ENCODE results near the gene ZER1.

ZER1 gene

GRCh38 chr9:128706045-128706444 is 65.7 kb downstream of the ZER1 start:
- no peaks in the 10 kb centered on the region for H4K20me1 ChIP-seq (ENCODE audit: insufficient read depth, low read length)
- TF ChIP-seq CTCF (IDR thresholded peaks at IDR 0.05; ENCODE audit: low read length) (no peak), EZH2 (optimal IDR thresholded peaks at IDR 0.05; ENCODE audit: low read depth, low read length) (no peak), EZH2phosphoT487 (IDR thresholded peaks at IDR 0.05; ENCODE audit: low read length) (no peak)
- no peak overlapping the region for H2AFZ ChIP-seq (ENCODE audit: low read length)
- H3K27ac ChIP-seq (ENCODE audit: low read length) = no peak overlapping the region
- H3K27me3 ChIP-seq (replicated peaks; ENCODE audit: insufficient read depth, low read length) = no peaks in the 10 kb centered on the region
- no peak for DNase-seq
- no peak overlapping the region for H3K4me3 ChIP-seq (ENCODE audit: low read length)
- no peaks in the 10 kb centered on the region for H3K79me2 ChIP-seq (ENCODE audit: low read length)
- H3K9me2 ChIP-seq (replicated peaks; ENCODE audit: insufficient read depth, low read length) = no peaks in the 10 kb centered on the region
- H3F3A ChIP-seq (ENCODE audit: insufficient read depth, low read length) = no peaks in the 10 kb centered on the region
- H3K36me3 ChIP-seq (replicated peaks; ENCODE audit: insufficient read depth, low read length) = no peaks in the 10 kb centered on the region
- H3K4me1 ChIP-seq (ENCODE audit: low read length) = no peaks in the 10 kb centered on the region
- H3K9me3 ChIP-seq (replicated peaks; ENCODE audit: insufficient read depth, low read length) = no peaks in the 10 kb centered on the region
- H3K4me2 ChIP-seq (ENCODE audit: low read depth, low read length) = no peak overlapping the region
- H3K9ac ChIP-seq (ENCODE audit: low read length) = no peak overlapping the region

GRCh38 chr9:128705051-128705965 is 66.4 kb downstream of the ZER1 start:
- Histone ChIP-seq H3K9me2 (replicated peaks; ENCODE audit: insufficient read depth, low read length) (no peaks in the 10 kb centered on the region), H2AFZ (ENCODE audit: low read length) (no peak overlapping the region), H3K4me2 (ENCODE audit: low read depth, low read length) (no peak overlapping the region), H3K4me3 (ENCODE audit: low read length) (no peak overlapping the region), H4K20me1 (ENCODE audit: insufficient read depth, low read length) (no peaks in the 10 kb centered on the region), H3K27ac (ENCODE audit: low read length) (no peak overlapping the region), H3K9me3 (replicated peaks; ENCODE audit: insufficient read depth, low read length) (no peaks in the 10 kb centered on the region), H3K36me3 (replicated peaks; ENCODE audit: insufficient read depth, low read length) (no peaks in the 10 kb centered on the region), H3K27me3 (replicated peaks; ENCODE audit: insufficient read depth, low read length) (no peaks in the 10 kb centered on the region), H3F3A (ENCODE audit: insufficient read depth, low read length) (no peaks in the 10 kb centered on the region), H3K79me2 (ENCODE audit: low read length) (no peaks in the 10 kb centered on the region), H3K9ac (ENCODE audit: low read length) (no peak overlapping the region), H3K4me1 (ENCODE audit: low read length) (no peaks in the 10 kb centered on the region)
- TF ChIP-seq EZH2phosphoT487 (IDR thresholded peaks at IDR 0.05; ENCODE audit: low read length) (no peak), EZH2 (optimal IDR thresholded peaks at IDR 0.05; ENCODE audit: low read depth, low read length) (no peak), CTCF (IDR thresholded peaks at IDR 0.05; ENCODE audit: low read length) (no peak)
- DNase-seq = no peak

GRCh38 chr9:128704356-128704670 is 67.4 kb downstream of the ZER1 start:
- H3F3A ChIP-seq (ENCODE audit: insufficient read depth, low read length) = no peaks in the 10 kb centered on the region; the same call in 1 of the 2 replicates
- no peak for DNase-seq
- H3K4me1 ChIP-seq (ENCODE audit: low read length) = no peaks in the 10 kb centered on the region
- H3K27ac ChIP-seq (ENCODE audit: low read length) = no peak overlapping the region
- no peaks in the 10 kb centered on the region for H3K9me3 ChIP-seq (replicated peaks; ENCODE audit: insufficient read depth, low read length)
- H3K36me3 ChIP-seq (replicated peaks; ENCODE audit: insufficient read depth, low read length) = no peaks in the 10 kb centered on the region
- no peak overlapping the region for H2AFZ ChIP-seq (ENCODE audit: low read length)
- H3K9me2 ChIP-seq (replicated peaks; ENCODE audit: insufficient read depth, low read length) = no peaks in the 10 kb centered on the region
- TF ChIP-seq EZH2phosphoT487 (IDR thresholded peaks at IDR 0.05; ENCODE audit: low read length) (no peak), CTCF (IDR thresholded peaks at IDR 0.05; ENCODE audit: low read length) (no peak), EZH2 (optimal IDR thresholded peaks at IDR 0.05; ENCODE audit: low read depth, low read length) (no peak)
- H4K20me1 ChIP-seq (ENCODE audit: insufficient read depth, low read length) = no peaks in the 10 kb centered on the region
- no peaks in the 10 kb centered on the region for H3K79me2 ChIP-seq (ENCODE audit: low read length)
- H3K27me3 ChIP-seq (replicated peaks; ENCODE audit: insufficient read depth, low read length) = no peaks in the 10 kb centered on the region
- H3K4me2 ChIP-seq (ENCODE audit: low read depth, low read length) = no peak overlapping the region
- no peak overlapping the region for H3K4me3 ChIP-seq (ENCODE audit: low read length)
- no peak overlapping the region for H3K9ac ChIP-seq (ENCODE audit: low read length)
